Cerebellar nuclear complex (tissue), 1 donor: Measurements from ENCODE around the gene CLOCK.

Experiments used
- DNase-seq, 2 experiments: peaks; one replicate each; lab custom pipeline; 2025; lab: John Stamatoyannopoulos, UW

Gene CLOCK

GRCh38 chr4:55540271-55540670 lies 6.4 kb downstream of the CLOCK start:
- DNase-seq = no peak

- no peak for DNase-seq
Observed at GRCh38 chr4:55539658-55540057, 7.1 kb downstream of the CLOCK start.

GRCh38 chr4:55538531-55538930 lies 8.2 kb downstream of the CLOCK start:
- DNase-seq = no peak

GRCh38 chr4:55534306-55534705 lies 12.4 kb downstream of the CLOCK start:
- no peak for DNase-seq

- no peak for DNase-seq
Observed at GRCh38 chr4:55530691-55531090, 16.0 kb downstream of the CLOCK start.

GRCh38 chr4:55530167-55530566 lies 16.5 kb downstream of the CLOCK start:
- no peak for DNase-seq

GRCh38 chr4:55528491-55528890 lies 18.2 kb downstream of the CLOCK start:
- no peak for DNase-seq

GRCh38 chr4:55524844-55525571 lies 21.7 kb downstream of the CLOCK start:
- DNase-seq = no peak

- no peak for DNase-seq
Observed at GRCh38 chr4:55518442-55518841, 28.3 kb downstream of the CLOCK start.

GRCh38 chr4:55517526-55518229 lies 29.0 kb downstream of the CLOCK start:
- DNase-seq = no peak

GRCh38 chr4:55512922-55513571 lies 33.7 kb downstream of the CLOCK start:
- no peak for DNase-seq

GRCh38 chr4:55512077-55512476 lies 34.6 kb downstream of the CLOCK start:
- no peak for DNase-seq

- DNase-seq = no peak
Observed at GRCh38 chr4:55510685-55511084, 36.0 kb downstream of the CLOCK start.

- no peak for DNase-seq
Observed at GRCh38 chr4:55509266-55509665, 37.4 kb downstream of the CLOCK start.

GRCh38 chr4:55507612-55508011 lies 39.1 kb downstream of the CLOCK start:
- DNase-seq = no peak

GRCh38 chr4:55503169-55503568 lies 43.5 kb downstream of the CLOCK start:
- DNase-seq = no peak

GRCh38 chr4:55500072-55500471 lies 46.6 kb downstream of the CLOCK start:
- no peak for DNase-seq

GRCh38 chr4:55499495-55499894 lies 47.2 kb downstream of the CLOCK start:
- no peak for DNase-seq

- no peak for DNase-seq
Observed at GRCh38 chr4:55498051-55498450, 48.7 kb downstream of the CLOCK start.

- no peak for DNase-seq
Observed at GRCh38 chr4:55491486-55491885, 55.2 kb downstream of the CLOCK start.

GRCh38 chr4:55488716-55489115 lies 58.0 kb downstream of the CLOCK start:
- DNase-seq = no peak

GRCh38 chr4:55485821-55486220 lies 60.9 kb downstream of the CLOCK start:
- no peak for DNase-seq

GRCh38 chr4:55483315-55483714 lies 63.4 kb downstream of the CLOCK start:
- DNase-seq = no peak
